GM21717 (cell line): Measurements from ENCODE around the gene SHISAL1.

Source experiments
- ATAC-seq: cut with Tn5 transposase; IDR thresholded peaks from one replicate; pipeline ENCODE4 v1.9.1; 2021; ENCODE audit warnings: mild to moderate bottlenecking, moderate library complexity; ENCODE audit not compliant: unreplicated experiment

SHISAL1 gene

GRCh38 chr22:44344407-44344806 lies 31.7 kb upstream of the SHISAL1 start:
- ATAC-seq: no peak

- ATAC-seq: no peak
Measured at GRCh38 chr22:44342347-44342956, 29.7 kb upstream of the SHISAL1 start.

- ATAC-seq: no peak
Measured at GRCh38 chr22:44341431-44342346, 28.9 kb upstream of the SHISAL1 start.

GRCh38 chr22:44340271-44341239 lies 27.8 kb upstream of the SHISAL1 start:
- no peak for ATAC-seq

GRCh38 chr22:44338906-44339305 lies 26.2 kb upstream of the SHISAL1 start:
- ATAC-seq: no peak

GRCh38 chr22:44338177-44338810 lies 25.5 kb upstream of the SHISAL1 start:
- no peak for ATAC-seq

- no peak for ATAC-seq
Measured at GRCh38 chr22:44337678-44338004, 24.9 kb upstream of the SHISAL1 start.

- no peak for ATAC-seq
Measured at GRCh38 chr22:44336962-44337677, 24.4 kb upstream of the SHISAL1 start.

GRCh38 chr22:44335903-44336803 lies 23.4 kb upstream of the SHISAL1 start:
- ATAC-seq: no peak

- ATAC-seq: no peak
Measured at GRCh38 chr22:44335066-44335839, 22.5 kb upstream of the SHISAL1 start.

- no peak for ATAC-seq
Measured at GRCh38 chr22:44333847-44334635, 21.3 kb upstream of the SHISAL1 start.

GRCh38 chr22:44332946-44333345 lies 20.2 kb upstream of the SHISAL1 start:
- ATAC-seq: no peak

- no peak for ATAC-seq
Measured at GRCh38 chr22:44331881-44332714, 19.3 kb upstream of the SHISAL1 start.

GRCh38 chr22:44330744-44331660 lies 18.3 kb upstream of the SHISAL1 start:
- ATAC-seq: no peak

GRCh38 chr22:44330188-44330743 lies 17.5 kb upstream of the SHISAL1 start:
- ATAC-seq: no peak
